Osteocyte (in vitro differentiated cells): ENCODE results near the gene LGR4. TPM values are rescaled to one million over a fixed set of nuclear protein-coding genes. Genes with fewer than 3 reads are reported as not detected.

Experiments used
- DNase-seq: peaks from one replicate; pipeline ENCODE4 v3.0.0; 2021; ENCODE audit warnings: mixed read lengths; ENCODE audit not compliant: unreplicated experiment; ENCODE audit errors: extremely low spot score
- H3K27ac Mint-ChIP-seq: one replicate; pipeline ENCODE4 v1.8.0; 2021; ENCODE audit warnings: mild to moderate bottlenecking, mixed read lengths; ENCODE audit not compliant: unreplicated experiment
- H3K27me3 Mint-ChIP-seq: one replicate; pipeline ENCODE4 v1.8.0; 2021; ENCODE audit warnings: mixed read lengths; ENCODE audit not compliant: unreplicated experiment
- H3K36me3 Mint-ChIP-seq: one replicate; pipeline ENCODE4 v1.8.0; 2021; ENCODE audit warnings: mixed read lengths; ENCODE audit not compliant: unreplicated experiment
- H3K4me1 Mint-ChIP-seq: one replicate; pipeline ENCODE4 v1.8.0; 2021; ENCODE audit warnings: mixed read lengths; ENCODE audit not compliant: unreplicated experiment
- H3K4me3 Mint-ChIP-seq: one replicate; pipeline ENCODE4 v1.8.0; 2021; ENCODE audit warnings: mild to moderate bottlenecking, moderate library complexity, mixed read lengths; ENCODE audit not compliant: unreplicated experiment
- H3K9me3 Mint-ChIP-seq: one replicate; pipeline ENCODE4 v1.8.0; 2021; ENCODE audit warnings: mixed read lengths; ENCODE audit not compliant: unreplicated experiment
- CTCF ChIP-seq: fragments of 200-600 bp; sonication (generic); IDR thresholded peaks from 2 replicates; pipeline ENCODE4 v1.5.0; 2021; ENCODE audit warnings: antibody characterized with exemption, mild to moderate bottlenecking, moderate library complexity
- total RNA-seq: library from RNA; stranded (reverse); gene quantifications from 2 replicates; pipeline ENCODE4 v1.2.1, GENCODE V29; 2021

Gene LGR4
- total RNA-seq, 1 donor from 2014 or later, result 61.9 TPM

DNA sequence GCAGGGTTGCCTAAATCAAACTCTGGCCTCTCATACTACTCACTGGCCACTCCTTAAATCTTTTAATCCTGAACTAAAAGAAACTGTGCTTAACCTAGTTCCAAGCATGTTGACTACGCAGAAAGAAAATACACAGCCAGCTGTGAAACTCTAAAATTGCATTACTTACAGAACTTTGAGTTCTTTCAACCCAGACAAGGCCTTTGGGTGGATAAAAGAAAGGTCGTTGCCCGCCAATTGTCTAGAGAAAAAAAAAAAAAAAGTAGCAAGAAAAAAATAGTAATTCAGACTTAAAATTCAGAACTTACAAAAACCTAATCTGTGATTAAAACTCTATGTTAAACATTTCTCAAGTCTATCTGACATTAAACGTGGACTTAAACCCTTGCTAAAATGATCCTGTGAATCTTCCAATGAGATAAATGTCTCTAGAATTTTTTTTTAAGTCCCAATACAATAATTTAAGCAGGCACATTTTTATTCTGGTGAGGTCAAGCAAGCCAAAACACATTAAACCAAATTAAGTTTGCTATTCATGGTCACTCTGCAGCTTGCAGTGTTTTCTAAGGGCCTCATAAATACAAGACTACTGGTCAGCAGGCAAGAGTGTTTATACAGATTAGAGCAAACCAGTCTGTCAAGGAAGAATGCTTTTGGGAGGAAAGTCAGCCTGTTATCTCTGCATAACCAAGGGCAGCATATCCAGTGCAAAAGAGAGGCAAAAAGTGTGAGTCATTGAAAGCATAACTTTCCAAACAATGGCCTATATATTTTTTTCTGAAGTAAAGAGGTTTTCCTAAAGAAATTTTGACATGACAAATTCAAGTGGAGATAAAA is 80.1 kb downstream of the LGR4 start:
- Mint-ChIP-seq H3K9me3 (no peaks in the 10 kb centered on the region), H3K4me1 (peaks cover 85% of the 10 kb centered on the region), H3K36me3 (peaks cover 4% of the 10 kb centered on the region), H3K27ac (peak overlapping the region; percentile 80), H3K27me3 (no peaks in the 10 kb centered on the region), H3K4me3 (no peak overlapping the region)
- DNase-seq, result no peak
- TF ChIP-seq CTCF, result no peak

GRCh38 chr11:27391331-27392015 is 81.1 kb downstream of the LGR4 start:
- Mint-ChIP-seq H3K9me3 (no peaks in the 10 kb centered on the region), H3K27me3 (no peaks in the 10 kb centered on the region), H3K36me3 (peaks cover 4% of the 10 kb centered on the region), H3K27ac (peak overlapping the region; percentile 64), H3K4me3 (no peak overlapping the region), H3K4me1 (peaks cover 82% of the 10 kb centered on the region)
- no peak for TF ChIP-seq CTCF
- no peak for DNase-seq

GRCh38 chr11:27390318-27391295 is 82.0 kb downstream of the LGR4 start:
- H3K9me3 Mint-ChIP-seq, result no peaks in the 10 kb centered on the region
- no peaks in the 10 kb centered on the region for H3K27me3 Mint-ChIP-seq
- H3K27ac Mint-ChIP-seq, result peak overlapping the region; percentile 64
- DNase-seq, result no peak
- H3K4me1 Mint-ChIP-seq, result peaks cover 84% of the 10 kb centered on the region
- H3K4me3 Mint-ChIP-seq, result no peak overlapping the region
- peaks cover 4% of the 10 kb centered on the region for H3K36me3 Mint-ChIP-seq
- TF ChIP-seq CTCF, result no peak

DNA sequence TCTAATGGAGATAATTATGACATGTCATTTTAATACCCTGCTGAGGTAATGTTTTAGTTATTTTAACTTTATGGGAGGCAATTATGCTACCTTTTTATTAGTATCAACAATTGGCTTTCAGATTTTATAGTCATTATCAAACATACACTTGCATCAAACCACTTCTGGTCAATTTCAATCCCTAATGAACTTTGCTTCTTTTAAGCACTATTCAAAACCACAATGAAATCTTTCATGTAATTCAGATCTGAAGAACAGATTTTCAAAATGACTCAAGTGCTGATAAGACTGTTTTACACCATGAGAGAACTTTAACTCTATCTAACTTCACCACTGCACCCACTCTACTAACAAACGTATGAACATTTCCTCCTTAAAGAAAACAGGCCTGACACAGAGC is 83.7 kb downstream of the LGR4 start:
- DNase-seq, result no peak

More for the DNA sequence above, 83.7 kb downstream of the LGR4 start:
- Mint-ChIP-seq H3K36me3 (peaks cover 8% of the 10 kb centered on the region), H3K9me3 (no peaks in the 10 kb centered on the region), H3K27ac (peak overlapping the region; percentile 0), H3K27me3 (no peaks in the 10 kb centered on the region), H3K4me3 (no peak overlapping the region), H3K4me1 (peaks cover 86% of the 10 kb centered on the region)
- TF ChIP-seq CTCF, result no peak
